GM12873 (cell line): ENCODE measurements around the gene LCA5L.

Source experiments
- CTCF ChIP-seq: IDR thresholded peaks from 2 replicates; pipeline ENCODE4 v1.5.1; 2012; ENCODE audit warnings: low read depth, mild to moderate bottlenecking, moderate library complexity, low read length, control low read depth; ENCODE audit not compliant: insufficient read depth; ENCODE audit errors: missing control alignments

LCA5L gene

GRCh38 chr21:39359382-39359781, 86.2 kb downstream of the LCA5L start:
- TF ChIP-seq CTCF: no peak
